BLaER1 treated with 17β-estradiol and CSF1 and Interleukin-3, amounts not matched to agents 10 nM and 100 nM (cell line): ENCODE data around the gene SAMD8.
A peak's percentile ranks its signal among the peaks of the same experiment; 100 is the strongest.

Experiments used
- H3K27ac ChIP-seq, 11 experiments: shearing (Covaris generic); formaldehyde crosslinking; 2 replicates each; pipeline ENCODE4 v1.8.1; 2022
- H3K27me3 ChIP-seq, 11 experiments: shearing (Covaris generic); formaldehyde crosslinking; 2 replicates each; pipeline ENCODE4 v1.8.1; 2022
- H3K36me3 ChIP-seq, 11 experiments: shearing (Covaris generic); formaldehyde crosslinking; 2 replicates each; pipeline ENCODE4 v1.8.1; 2022
- H3K4me1 ChIP-seq, 10 experiments: shearing (Covaris generic); formaldehyde crosslinking; 2 replicates each; pipeline ENCODE4 v1.8.1; 2022
- H3K4me2 ChIP-seq, 11 experiments: shearing (Covaris generic); formaldehyde crosslinking; 2 replicates each; pipeline ENCODE4 v1.8.1; 2022
- H3K4me3 ChIP-seq, 10 experiments: shearing (Covaris generic); formaldehyde crosslinking; 2 replicates each; pipeline ENCODE4 v1.8.1; 2022
- H3K9ac ChIP-seq, 11 experiments: shearing (Covaris generic); formaldehyde crosslinking; 2 replicates each; pipeline ENCODE4 v1.8.1; 2022
- H3K9me3 ChIP-seq, 11 experiments: shearing (Covaris generic); formaldehyde crosslinking; replicated peaks in 1 of 11; 2 replicates each; pipeline ENCODE4 v1.8.1; 2022
- H4K20me1 ChIP-seq, 11 experiments: shearing (Covaris generic); formaldehyde crosslinking; 2 replicates each; pipeline ENCODE4 v1.8.1; 2022
- Cebpa-rat ChIP-seq, 11 experiments: shearing (Covaris generic); IDR thresholded peaks; 2 replicates each; pipeline ENCODE4 v1.8.1; 2022

Gene SAMD8

GRCh38 chr10:75223507-75223906 lies 112.1 kb downstream of the SAMD8 start:
- Histone ChIP-seq H3K9me3 (no peaks in the 10 kb centered on the region), H3K4me3 (no peak overlapping the region), H3K4me1 (peaks cover 0 to 22% (median 0%) of the 10 kb centered on the region in 10 experiments; a peak in 5 of 20 replicates), H3K36me3 (peaks cover 99 to 100% (median 100%) of the 10 kb centered on the region in 11 experiments), H3K27me3 (no peaks in the 10 kb centered on the region), H3K9ac (peak overlapping the region in 3 of 11 experiments; percentile 13 to 42 (median 19); a peak in 1 of 22 replicates), H3K4me2 (no peak overlapping the region), H3K27ac (no peak overlapping the region), H4K20me1 (peaks cover 98 to 100% (median 100%) of the 10 kb centered on the region in 11 experiments)
- TF ChIP-seq Cebpa-rat (IDR thresholded peaks at IDR 0.05) = no peak

GRCh38 chr10:75226095-75226494 lies 114.6 kb downstream of the SAMD8 start:
- peaks cover 94 to 100% (median 98%) of the 10 kb centered on the region in 11 experiments for H3K36me3 ChIP-seq
- no peaks in the 10 kb centered on the region for H3K9me3 ChIP-seq
- no peak overlapping the region for H3K27ac ChIP-seq
- H4K20me1 ChIP-seq = peaks cover 95 to 100% (median 98%) of the 10 kb centered on the region in 11 experiments
- H3K27me3 ChIP-seq = no peaks in the 10 kb centered on the region
- TF ChIP-seq Cebpa-rat (IDR thresholded peaks at IDR 0.05) = no peak
- no peak overlapping the region for H3K4me3 ChIP-seq
- no peak overlapping the region for H3K4me2 ChIP-seq
- H3K4me1 ChIP-seq = peaks cover 0 to 36% (median 0%) of the 10 kb centered on the region in 10 experiments; a peak in 5 of 20 replicates
- peak overlapping the region in 1 of 11 experiments; percentile 32; a peak in 1 of 22 replicates for H3K9ac ChIP-seq

GRCh38 chr10:75226656-75227055 lies 115.2 kb downstream of the SAMD8 start:
- peaks cover 94 to 100% (median 98%) of the 10 kb centered on the region in 11 experiments for H3K36me3 ChIP-seq
- H3K9ac ChIP-seq = peak overlapping the region in 1 of 11 experiments; percentile 32; a peak in 2 of 22 replicates
- H3K4me2 ChIP-seq = no peak overlapping the region
- H3K4me1 ChIP-seq = peaks cover 0 to 36% (median 0%) of the 10 kb centered on the region in 10 experiments; a peak in 5 of 20 replicates
- peaks cover 95 to 100% (median 98%) of the 10 kb centered on the region in 11 experiments for H4K20me1 ChIP-seq
- H3K27ac ChIP-seq = no peak overlapping the region
- H3K9me3 ChIP-seq = no peaks in the 10 kb centered on the region
- no peak overlapping the region for H3K4me3 ChIP-seq
- TF ChIP-seq Cebpa-rat (IDR thresholded peaks at IDR 0.05) = no peak
- no peaks in the 10 kb centered on the region for H3K27me3 ChIP-seq

GRCh38 chr10:75228278-75228677 lies 116.8 kb downstream of the SAMD8 start:
- H3K36me3 ChIP-seq = peaks cover 94 to 100% (median 98%) of the 10 kb centered on the region in 11 experiments

GRCh38 chr10:75228834-75229233 lies 117.4 kb downstream of the SAMD8 start:
- Histone ChIP-seq H3K27me3 (no peaks in the 10 kb centered on the region), H3K4me3 (no peak overlapping the region), H3K9me3 (no peaks in the 10 kb centered on the region), H4K20me1 (peaks cover 86 to 100% (median 98%) of the 10 kb centered on the region in 11 experiments), H3K36me3 (peaks cover 89 to 99% (median 95%) of the 10 kb centered on the region in 11 experiments), H3K4me1 (peaks cover 4 to 33% (median 11%) of the 10 kb centered on the region in 10 experiments; a peak in 18 of 20 replicates), H3K27ac (no peak overlapping the region; a peak in 1 of 22 replicates), H3K9ac (peak overlapping the region in 3 of 11 experiments; percentile 12 to 63 (median 49); a peak in 3 of 22 replicates), H3K4me2 (no peak overlapping the region)
- no peak for TF ChIP-seq Cebpa-rat (IDR thresholded peaks at IDR 0.05)

More at GRCh38 chr10:75228278-75228677, 116.8 kb downstream of the SAMD8 start:
- Histone ChIP-seq H4K20me1 (peaks cover 89 to 100% (median 98%) of the 10 kb centered on the region in 11 experiments), H3K9ac (peak overlapping the region in 2 of 11 experiments; percentile 49 to 63; a peak in 4 of 22 replicates), H3K4me1 (peaks cover 0 to 33% (median 6%) of the 10 kb centered on the region in 10 experiments; a peak in 10 of 20 replicates), H3K4me2 (no peak overlapping the region), H3K27me3 (no peaks in the 10 kb centered on the region), H3K27ac (no peak overlapping the region), H3K4me3 (no peak overlapping the region), H3K9me3 (no peaks in the 10 kb centered on the region)
- TF ChIP-seq Cebpa-rat (IDR thresholded peaks at IDR 0.05) = no peak

GRCh38 chr10:75229971-75230370 lies 118.5 kb downstream of the SAMD8 start:
- Histone ChIP-seq H3K27me3 (no peaks in the 10 kb centered on the region), H3K9me3 (no peaks in the 10 kb centered on the region), H3K4me2 (peak overlapping the region in 1 of 11 experiments; percentile 25; a peak in 1 of 22 replicates), H3K4me3 (no peak overlapping the region), H3K36me3 (peaks cover 78 to 87% (median 84%) of the 10 kb centered on the region in 11 experiments), H3K27ac (no peak overlapping the region), H3K9ac (no peak overlapping the region), H4K20me1 (peaks cover 75 to 90% (median 88%) of the 10 kb centered on the region in 11 experiments), H3K4me1 (peaks cover 8 to 25% (median 18%) of the 10 kb centered on the region in 10 experiments)
- no peak for TF ChIP-seq Cebpa-rat (IDR thresholded peaks at IDR 0.05)

- Histone ChIP-seq H3K27me3 (no peaks in the 10 kb centered on the region), H4K20me1 (peaks cover 68 to 84% (median 82%) of the 10 kb centered on the region in 11 experiments), H3K4me3 (no peak overlapping the region), H3K27ac (no peak overlapping the region), H3K9ac (no peak overlapping the region), H3K4me2 (no peak overlapping the region), H3K36me3 (peaks cover 72 to 81% (median 77%) of the 10 kb centered on the region in 11 experiments), H3K9me3 (no peaks in the 10 kb centered on the region), H3K4me1 (peaks cover 8 to 25% (median 21%) of the 10 kb centered on the region in 10 experiments)
- TF ChIP-seq Cebpa-rat (IDR thresholded peaks at IDR 0.05) = no peak
Measured at GRCh38 chr10:75230600-75231038, 119.2 kb downstream of the SAMD8 start.
